GM12891 (cell line): ENCODE measurements around the gene TSPAN9.

Experiments used
- DNase-seq: peaks from one replicate; pipeline ENCODE4 v3.0.0; 2011; ENCODE audit warnings: low spot score; ENCODE audit not compliant: insufficient read length
- FAIRE-seq: peaks from 2 replicates; lab custom pipeline; 2011; peaks lifted over from hg19 to GRCh38; lab: Jason Lieb, UNC
- PAX5 ChIP-seq: IDR thresholded peaks from 2 replicates; pipeline ENCODE4 v1.6.1; 2011; ENCODE audit warnings: low read length, moderate library complexity, mild to moderate bottlenecking; ENCODE audit not compliant: insufficient read depth, severe bottlenecking
- POLR2A ChIP-seq: IDR thresholded peaks from 2 replicates; pipeline ENCODE4 v1.6.1; 2011; ENCODE audit warnings: low read depth, low read length, control low read depth
- POLR2AphosphoS5 ChIP-seq: IDR thresholded peaks from 2 replicates; pipeline ENCODE4 v1.6.1; 2011; ENCODE audit warnings: low read depth, low read length, control low read depth
- POU2F2 ChIP-seq: IDR thresholded peaks from 2 replicates; pipeline ENCODE4 v1.6.1; 2011; ENCODE audit warnings: low read depth, mild to moderate bottlenecking, control low read depth, low read length, moderate library complexity
- SPI1 ChIP-seq: IDR thresholded peaks from 2 replicates; pipeline ENCODE4 v1.6.1; 2011; ENCODE audit warnings: low read depth, low read length, control low read depth
- TAF1 ChIP-seq: IDR thresholded peaks from 2 replicates; pipeline ENCODE4 v1.6.1; 2011; ENCODE audit warnings: low read depth, low read length, control low read depth

Gene TSPAN9

DNA sequence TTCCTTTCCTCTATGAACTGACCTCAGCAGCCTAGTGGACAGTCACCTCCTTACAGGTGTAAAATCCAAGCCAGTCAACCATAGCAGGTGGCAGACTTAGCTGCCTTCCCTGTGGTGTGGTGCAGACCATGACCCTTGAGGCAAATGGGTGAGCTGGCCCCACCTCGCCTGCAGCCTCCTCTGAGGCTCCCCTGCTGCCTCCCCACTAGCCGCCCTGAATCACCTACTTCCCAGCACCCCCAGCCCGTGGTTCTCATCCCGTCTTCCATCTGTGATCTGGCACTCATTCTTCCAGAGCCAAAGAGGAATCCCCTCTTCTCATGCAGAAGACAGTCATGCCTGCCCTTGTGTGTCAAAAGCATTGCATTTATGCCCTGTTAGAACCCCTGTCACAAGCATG is 34.4 kb upstream of the TSPAN9 start:
- TF ChIP-seq POLR2AphosphoS5 (no peak), POU2F2 (no peak), SPI1 (no peak), PAX5 (no peak), TAF1 (no peak), POLR2A (no peak)
- FAIRE-seq (no peak), DNase-seq (no peak)

DNA sequence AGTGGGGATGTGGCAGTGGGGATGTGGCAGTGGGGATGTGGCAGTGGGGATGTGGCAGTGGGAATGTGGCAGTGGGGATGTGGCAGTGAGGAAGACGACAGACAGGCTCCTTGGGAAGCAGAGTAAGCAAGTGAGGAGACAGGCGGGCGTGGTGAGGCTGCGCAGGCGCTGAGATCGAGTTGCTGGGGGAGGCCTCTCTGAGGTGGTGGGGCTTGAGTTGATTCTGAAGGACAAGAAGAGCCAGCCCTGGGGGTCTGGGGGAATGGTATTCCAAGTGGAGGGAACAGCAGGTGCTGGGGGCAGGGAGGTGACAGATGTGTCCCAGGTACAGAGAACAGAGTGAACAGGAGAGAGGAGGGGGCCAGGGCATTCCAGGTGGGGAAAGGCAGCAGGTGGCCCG is 33.8 kb upstream of the TSPAN9 start:
- FAIRE-seq (no peak), DNase-seq (no peak)
- TF ChIP-seq POLR2A (no peak), POLR2AphosphoS5 (no peak), PAX5 (no peak), POU2F2 (no peak), TAF1 (no peak)

DNA sequence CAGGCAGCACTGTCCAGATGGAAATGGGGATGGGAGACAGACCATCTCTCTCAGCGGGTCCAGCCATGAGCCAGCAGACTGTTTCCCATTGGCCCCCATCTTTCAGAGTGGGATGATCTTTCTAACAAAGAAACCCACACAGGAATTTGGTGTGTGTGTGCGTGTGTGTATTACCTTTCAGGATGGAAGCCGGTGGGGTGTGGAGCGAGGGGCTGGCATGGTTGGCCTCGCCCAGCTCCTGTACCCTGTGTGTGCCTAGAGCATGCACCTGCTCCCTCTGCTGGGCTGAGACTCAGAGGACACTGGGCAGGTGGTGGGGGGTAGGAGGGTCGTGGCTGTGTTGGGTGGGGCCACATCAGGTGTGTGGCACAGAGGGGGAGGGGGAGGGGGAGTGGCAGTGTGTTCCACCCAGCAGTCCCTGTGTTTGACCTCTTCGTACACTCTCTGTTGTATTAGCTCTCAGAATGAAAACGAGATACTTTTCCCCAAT is 33.0 kb upstream of the TSPAN9 start:
- TF ChIP-seq SPI1 = no peak
- no peak for TF ChIP-seq POU2F2
- no peak for TF ChIP-seq POLR2AphosphoS5
- no peak for TF ChIP-seq POLR2A
- no peak for TF ChIP-seq PAX5
- no peak for TF ChIP-seq TAF1
- FAIRE-seq = no peak
- no peak for DNase-seq

DNA sequence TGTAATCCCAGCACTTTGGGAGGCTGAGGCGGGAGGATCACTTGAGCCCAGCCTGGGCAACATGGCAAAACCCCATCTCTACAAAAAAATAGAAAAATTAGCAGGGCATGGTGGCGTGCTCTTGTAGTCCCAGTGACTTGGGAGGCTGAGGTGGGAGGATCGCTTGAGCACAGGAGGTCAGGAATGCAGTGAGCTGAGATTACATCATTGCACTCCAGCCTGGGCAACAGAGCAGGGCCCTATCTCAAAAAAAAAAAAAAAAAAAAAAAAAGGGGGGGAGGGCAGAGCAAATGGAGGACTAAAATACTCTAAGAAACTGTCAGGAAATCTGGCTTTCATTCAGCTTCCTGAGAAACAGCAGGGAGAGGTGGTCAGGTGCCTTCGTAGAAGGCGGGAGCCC is 31.7 kb upstream of the TSPAN9 start:
- FAIRE-seq (no peak), DNase-seq (no peak)
- no peak for TF ChIP-seq POLR2AphosphoS5
- TF ChIP-seq POLR2A = no peak
- TF ChIP-seq PAX5 = no peak
- no peak for TF ChIP-seq SPI1
- TF ChIP-seq POU2F2 = no peak
- TF ChIP-seq TAF1 = no peak

DNA sequence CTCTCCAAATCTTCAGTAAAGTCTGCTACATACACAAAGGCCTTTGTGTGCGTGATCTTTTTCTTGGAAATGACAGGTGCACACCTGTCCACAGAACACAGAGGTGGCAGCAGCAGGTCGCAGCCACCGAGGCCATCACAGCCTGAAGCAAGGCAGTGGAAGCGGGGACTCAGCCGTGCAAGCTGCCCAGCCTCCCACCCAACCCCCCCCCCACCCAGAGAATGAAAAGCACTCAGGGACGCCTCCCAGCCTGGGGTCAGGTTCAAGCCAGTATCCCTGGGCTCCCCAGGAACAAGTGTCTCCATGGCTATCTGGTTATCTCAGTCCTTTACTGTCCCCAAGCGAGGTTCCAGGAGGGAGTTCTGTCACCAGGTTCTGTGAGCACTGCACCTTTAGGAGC is 31.2 kb upstream of the TSPAN9 start:
- no peak for FAIRE-seq
- DNase-seq = no peak
- TF ChIP-seq TAF1 (no peak), SPI1 (no peak), PAX5 (no peak), POU2F2 (no peak), POLR2AphosphoS5 (no peak), POLR2A (no peak)

DNA sequence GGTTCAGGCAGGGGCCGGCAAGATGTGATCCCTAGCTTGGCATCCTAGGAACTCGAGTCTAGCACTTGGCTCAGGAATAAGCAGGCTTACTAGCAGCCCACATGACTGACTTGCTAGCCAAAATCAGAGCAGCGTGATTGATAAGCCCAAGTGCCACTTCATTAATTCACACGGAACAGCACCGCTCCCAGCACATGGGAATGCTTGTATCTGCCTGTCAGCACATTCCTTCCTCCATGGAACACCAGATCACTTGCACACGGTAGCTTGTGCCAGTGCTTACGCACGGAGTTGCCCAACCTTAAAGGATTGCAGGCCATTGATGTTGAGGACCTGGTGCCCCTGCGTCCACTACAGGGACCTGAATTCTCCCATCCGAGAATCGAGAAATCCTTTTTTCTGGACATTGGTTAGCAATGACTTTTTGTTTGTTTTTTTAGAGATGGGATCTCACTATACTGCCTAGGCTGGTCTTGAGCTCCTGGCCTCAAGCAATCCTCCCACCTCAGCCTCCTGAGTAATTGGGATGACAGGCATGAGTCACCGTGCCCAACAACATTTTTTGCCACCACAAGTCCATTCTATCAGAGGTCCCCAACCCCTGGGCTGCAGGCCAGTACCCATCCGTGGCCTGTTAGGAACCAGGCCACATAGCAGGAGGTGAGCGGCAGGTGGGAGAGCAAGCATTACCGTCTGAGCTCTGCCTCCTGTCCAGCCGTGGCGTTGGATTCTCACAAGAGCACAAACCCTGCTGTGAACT is 30.6 kb upstream of the TSPAN9 start:
- no peak for DNase-seq
- TF ChIP-seq POU2F2 = no peak
- TF ChIP-seq POLR2AphosphoS5 = no peak
- TF ChIP-seq SPI1 = no peak
- TF ChIP-seq POLR2A = no peak
- TF ChIP-seq TAF1 = no peak
- no peak for TF ChIP-seq PAX5
- no peak for FAIRE-seq

DNA sequence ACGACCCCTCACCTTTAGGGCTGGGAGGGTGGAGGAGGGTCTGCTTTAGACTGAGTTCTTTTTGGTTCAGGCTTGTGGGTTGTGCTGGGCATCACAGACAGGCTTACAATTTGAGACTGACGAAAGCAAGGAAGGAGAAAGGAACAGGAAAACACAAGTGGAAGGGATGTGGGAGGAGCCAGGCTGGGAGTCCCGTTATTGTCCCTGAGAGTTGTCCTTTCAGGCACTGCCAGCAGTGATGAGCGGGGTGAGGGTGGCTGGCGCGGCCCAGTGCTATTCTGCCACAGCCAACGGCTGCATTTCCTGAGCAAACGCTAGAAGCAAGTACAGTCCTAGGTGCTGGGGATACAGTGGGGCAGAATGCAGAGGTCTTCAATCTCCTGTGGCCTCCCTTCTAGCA is 29.2 kb upstream of the TSPAN9 start:
- DNase-seq (no peak), FAIRE-seq (no peak)
- TF ChIP-seq PAX5 = no peak
- no peak for TF ChIP-seq TAF1
- TF ChIP-seq POLR2A = no peak
- TF ChIP-seq SPI1 = no peak
- TF ChIP-seq POLR2AphosphoS5 = no peak
- TF ChIP-seq POU2F2 = no peak

DNA sequence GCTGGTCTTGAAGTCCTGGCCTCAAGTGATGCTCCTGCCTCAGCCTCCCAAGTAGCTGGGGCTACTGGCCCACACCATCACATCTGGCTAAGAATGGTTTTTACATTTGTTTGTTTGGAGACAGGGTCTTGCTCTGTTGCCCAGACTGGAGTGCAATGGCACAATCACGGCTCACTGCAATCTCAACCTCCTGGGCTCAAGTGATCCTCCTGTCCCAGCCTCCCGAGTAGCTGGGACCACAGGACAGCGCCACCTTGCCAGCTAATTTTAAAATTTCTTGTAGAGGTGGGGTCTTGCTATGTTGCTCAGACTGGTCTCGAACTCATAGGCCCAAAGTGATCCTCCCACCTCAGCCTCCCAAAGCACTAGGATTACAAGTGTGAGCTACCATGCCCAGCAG is 28.6 kb upstream of the TSPAN9 start:
- FAIRE-seq = no peak
- TF ChIP-seq TAF1 (no peak), SPI1 (no peak), POLR2AphosphoS5 (no peak), POU2F2 (no peak), POLR2A (no peak), PAX5 (no peak)
- no peak for DNase-seq

DNA sequence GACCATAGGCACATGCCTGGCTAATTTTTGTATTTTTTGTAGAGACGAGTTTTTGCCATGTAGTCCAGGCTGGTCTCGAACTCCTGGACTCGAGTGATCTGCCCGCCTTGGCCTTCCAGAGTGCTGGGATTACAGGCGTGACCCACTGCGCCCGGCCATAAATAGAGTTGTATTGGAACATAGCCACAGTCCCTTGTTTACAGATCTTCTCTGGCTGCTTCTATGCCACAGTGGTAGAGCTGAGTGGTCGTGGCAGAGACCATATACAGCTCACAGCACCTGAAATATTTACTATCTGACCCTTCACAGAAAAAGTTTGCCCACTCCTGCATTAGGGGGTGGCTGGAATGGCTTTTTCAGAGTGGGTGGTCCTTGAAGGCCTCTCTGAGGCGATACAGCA is 28.0 kb upstream of the TSPAN9 start:
- TF ChIP-seq POLR2A = no peak
- TF ChIP-seq POU2F2 = no peak
- no peak for TF ChIP-seq SPI1
- no peak for TF ChIP-seq POLR2AphosphoS5
- FAIRE-seq = no peak
- no peak for DNase-seq

DNA sequence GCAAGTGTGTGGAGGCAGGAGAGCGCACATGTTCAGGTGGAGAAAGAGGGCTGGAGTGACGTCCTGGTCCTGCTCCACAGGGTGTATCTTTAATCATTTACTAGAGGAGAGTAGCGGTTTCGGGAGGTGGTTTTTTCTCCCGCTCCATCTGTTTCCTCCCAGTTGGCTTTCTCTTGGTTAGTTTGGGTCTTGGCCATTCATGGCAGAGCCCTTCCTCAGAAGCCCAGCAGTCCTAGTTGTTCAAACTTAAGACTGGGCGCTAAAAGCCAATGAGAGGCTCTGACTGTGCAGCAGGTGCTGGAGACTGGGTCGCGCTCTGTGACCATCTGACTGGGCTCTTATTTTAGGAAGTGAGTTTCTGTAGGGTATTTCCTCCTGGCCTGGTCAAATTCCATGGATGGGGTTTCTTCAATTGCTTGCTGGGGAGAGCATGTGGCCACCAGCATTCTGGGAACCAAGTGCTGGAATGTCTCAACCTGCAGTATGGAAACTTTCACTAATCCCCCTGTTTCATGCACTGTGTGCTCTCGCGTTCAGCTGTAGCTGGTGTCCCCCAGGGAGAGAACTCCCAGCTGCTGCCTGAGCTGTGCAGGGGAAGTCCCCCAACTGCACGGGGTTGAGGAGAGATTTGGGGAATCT is 27.4 kb upstream of the TSPAN9 start:
- DNase-seq (no peak), FAIRE-seq (no peak)
- TF ChIP-seq POU2F2 (no peak), SPI1 (no peak), POLR2A (no peak)
